GM12891 (cell line): Measurements from ENCODE around the gene ACKR4.

Source experiments
- DNase-seq: peaks from one replicate; pipeline ENCODE4 v3.0.0; 2011; ENCODE audit warnings: low spot score; ENCODE audit not compliant: insufficient read length
- FAIRE-seq: peaks from 2 replicates; lab custom pipeline; 2011; peaks lifted over from hg19 to GRCh38; lab: Jason Lieb, UNC
- PAX5 ChIP-seq: IDR thresholded peaks from 2 replicates; pipeline ENCODE4 v1.6.1; 2011; ENCODE audit warnings: low read length, moderate library complexity, mild to moderate bottlenecking; ENCODE audit not compliant: insufficient read depth, severe bottlenecking
- POLR2A ChIP-seq: IDR thresholded peaks from 2 replicates; pipeline ENCODE4 v1.6.1; 2011; ENCODE audit warnings: low read depth, low read length, control low read depth
- POLR2AphosphoS5 ChIP-seq: IDR thresholded peaks from 2 replicates; pipeline ENCODE4 v1.6.1; 2011; ENCODE audit warnings: low read depth, low read length, control low read depth
- POU2F2 ChIP-seq: IDR thresholded peaks from 2 replicates; pipeline ENCODE4 v1.6.1; 2011; ENCODE audit warnings: low read depth, mild to moderate bottlenecking, control low read depth, low read length, moderate library complexity
- SPI1 ChIP-seq: IDR thresholded peaks from 2 replicates; pipeline ENCODE4 v1.6.1; 2011; ENCODE audit warnings: low read depth, low read length, control low read depth
- TAF1 ChIP-seq: IDR thresholded peaks from 2 replicates; pipeline ENCODE4 v1.6.1; 2011; ENCODE audit warnings: low read depth, low read length, control low read depth

The ACKR4 gene

DNA sequence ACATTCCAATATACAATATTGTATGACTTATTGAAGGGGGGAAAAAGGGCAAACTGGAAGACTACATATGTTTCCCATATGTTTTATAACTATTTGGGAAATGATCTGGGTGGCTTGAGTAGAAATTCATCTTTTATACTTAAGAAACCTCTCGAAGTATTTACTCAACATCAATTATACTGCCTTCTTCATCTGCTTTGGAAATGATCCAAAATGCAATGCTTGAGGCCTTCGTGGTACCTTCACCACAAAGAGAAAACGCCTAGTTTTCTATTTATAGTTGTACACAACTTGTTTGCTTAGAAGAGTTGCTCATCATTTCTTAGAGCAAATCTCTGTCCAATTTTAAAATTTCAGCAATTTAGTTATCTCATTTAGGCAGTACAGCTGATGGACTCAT lies 18.8 kb downstream of the ACKR4 start:
- FAIRE-seq = no peak
- TF ChIP-seq POLR2AphosphoS5 (no peak), SPI1 (no peak), POLR2A (no peak), POU2F2 (no peak), PAX5 (no peak), TAF1 (no peak)
- no peak for DNase-seq

DNA sequence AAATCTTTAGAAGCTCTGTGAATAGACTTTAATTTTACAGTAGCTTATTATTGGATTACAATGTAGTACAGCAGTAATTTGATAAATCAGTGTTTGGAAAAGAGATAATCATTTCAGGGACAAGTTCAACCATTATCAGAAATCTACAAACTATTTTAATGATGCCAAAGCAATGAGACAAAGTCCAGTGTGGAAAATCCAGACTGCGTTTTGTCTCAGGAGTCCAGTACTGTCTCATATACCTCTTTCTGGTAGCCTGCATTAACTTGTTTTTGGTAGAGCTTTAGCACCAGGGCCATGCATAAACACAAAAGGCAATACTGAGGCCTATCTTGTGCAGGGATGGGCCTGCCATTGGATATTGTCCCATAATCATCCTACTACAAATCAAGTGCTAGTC lies 19.7 kb downstream of the ACKR4 start:
- FAIRE-seq = no peak
- TF ChIP-seq TAF1 (no peak), POLR2A (no peak), PAX5 (no peak), POU2F2 (no peak), POLR2AphosphoS5 (no peak), SPI1 (no peak)
- no peak for DNase-seq

DNA sequence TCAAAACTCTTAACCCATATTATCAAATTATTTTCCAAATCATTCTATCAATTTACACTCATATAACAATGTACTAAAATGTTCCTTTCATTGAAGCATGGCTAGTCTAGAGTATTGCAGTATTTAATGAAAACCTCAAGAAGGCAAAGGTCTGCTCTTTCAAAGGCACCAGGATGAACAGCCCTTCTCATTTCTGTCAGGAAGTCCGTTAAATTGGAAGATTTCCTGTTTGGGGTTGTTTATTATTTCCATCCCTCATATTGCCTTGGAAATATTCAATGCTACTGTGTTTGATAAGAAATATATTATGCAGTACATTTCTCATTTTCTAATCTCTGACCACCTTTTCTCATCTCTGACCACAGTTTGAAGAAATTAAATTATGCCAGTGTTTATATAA lies 25.1 kb downstream of the ACKR4 start:
- DNase-seq (no peak), FAIRE-seq (no peak)
- TF ChIP-seq POLR2AphosphoS5 = no peak
- no peak for TF ChIP-seq POU2F2
- no peak for TF ChIP-seq TAF1
- TF ChIP-seq POLR2A = no peak
- TF ChIP-seq PAX5 = no peak
- TF ChIP-seq SPI1 = no peak

DNA sequence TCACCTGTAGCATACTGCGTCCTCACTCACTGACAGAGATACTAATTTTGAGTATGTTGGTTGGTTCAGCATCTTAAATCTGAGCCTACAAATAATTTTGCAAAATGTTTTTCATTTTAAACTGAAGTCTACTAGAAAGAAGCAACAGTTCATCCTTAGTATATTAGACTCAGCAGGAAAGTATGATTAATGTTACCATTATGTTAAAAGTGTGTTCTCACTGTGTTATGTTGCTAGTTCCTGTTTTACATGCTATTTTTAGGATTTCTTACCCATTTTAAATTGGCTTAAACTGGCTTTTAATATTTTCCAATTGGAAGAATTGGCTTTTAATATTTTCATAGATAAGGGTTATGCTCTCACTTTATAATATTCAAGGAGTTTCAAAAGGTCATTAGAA lies 25.7 kb downstream of the ACKR4 start:
- TF ChIP-seq POU2F2 (no peak), SPI1 (0 out of 2 replicates have a peak, but pooled peaks have one; percentile 37)
- DNase-seq = no peak
- peak; percentile 26 for FAIRE-seq

DNA sequence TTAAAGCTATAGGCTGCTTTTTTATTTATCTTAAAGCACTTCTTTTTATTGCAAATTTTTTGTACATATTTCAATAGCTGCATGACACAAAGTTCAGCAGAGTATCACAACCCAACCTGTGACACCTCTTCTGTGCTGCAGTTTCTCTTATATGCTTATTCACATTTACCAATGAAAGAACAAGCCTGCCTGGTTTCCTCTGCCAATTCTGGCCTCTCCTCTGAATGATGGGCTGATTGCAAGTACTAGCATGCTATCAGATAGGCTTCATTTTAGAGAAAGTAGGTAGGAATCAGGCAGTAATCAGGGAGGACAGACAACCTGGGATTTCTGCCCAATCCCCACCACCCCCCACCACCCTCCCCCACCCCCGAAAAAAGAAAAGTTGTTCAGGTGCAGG lies 26.6 kb downstream of the ACKR4 start:
- DNase-seq (no peak), FAIRE-seq (no peak)
- TF ChIP-seq POLR2A (no peak), SPI1 (no peak), TAF1 (no peak), POU2F2 (no peak), PAX5 (no peak)

DNA sequence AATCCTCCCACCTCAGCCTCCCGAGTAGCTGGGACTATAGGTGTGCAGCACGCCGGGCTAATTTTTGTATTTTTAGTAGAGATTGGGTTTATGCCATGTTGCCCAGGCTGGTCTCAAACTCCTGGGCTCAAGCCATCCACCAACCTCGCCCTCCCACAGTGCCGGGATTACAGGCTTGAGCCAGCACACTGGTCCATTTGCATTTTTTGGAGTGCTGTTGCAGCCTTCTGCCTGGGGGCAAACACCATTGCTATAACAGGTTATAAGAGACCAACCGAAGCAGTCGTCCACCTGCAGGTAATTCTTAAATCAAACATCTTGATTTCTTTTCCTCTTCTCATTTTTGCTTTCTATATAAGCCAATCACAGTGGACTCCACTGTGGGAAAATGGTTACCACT lies 27.7 kb downstream of the ACKR4 start:
- TF ChIP-seq POU2F2 (no peak), POLR2AphosphoS5 (no peak), TAF1 (no peak), PAX5 (no peak), SPI1 (no peak), POLR2A (no peak)
- FAIRE-seq (no peak), DNase-seq (no peak)

DNA sequence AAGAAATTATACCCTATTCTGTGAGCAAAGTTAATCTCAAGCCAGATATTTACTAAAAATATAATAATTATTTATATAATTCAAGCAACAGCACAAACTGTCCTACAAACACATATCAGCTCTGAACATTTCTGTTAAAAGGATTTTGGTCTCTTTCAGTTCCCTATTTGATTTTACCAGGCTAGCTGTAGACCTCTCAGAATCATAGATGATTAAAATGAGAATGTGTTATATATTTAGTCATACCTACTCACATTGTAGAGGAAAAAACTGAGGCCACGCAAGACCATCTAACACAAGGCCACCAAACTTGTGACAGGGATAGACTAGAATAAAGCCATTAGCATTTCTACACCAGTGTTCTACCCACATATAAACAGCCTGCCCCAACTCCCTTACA lies 28.5 kb downstream of the ACKR4 start:
- TF ChIP-seq SPI1 (peak; percentile 92), POU2F2 (no peak)
- no peak for DNase-seq
- FAIRE-seq = no peak

DNA sequence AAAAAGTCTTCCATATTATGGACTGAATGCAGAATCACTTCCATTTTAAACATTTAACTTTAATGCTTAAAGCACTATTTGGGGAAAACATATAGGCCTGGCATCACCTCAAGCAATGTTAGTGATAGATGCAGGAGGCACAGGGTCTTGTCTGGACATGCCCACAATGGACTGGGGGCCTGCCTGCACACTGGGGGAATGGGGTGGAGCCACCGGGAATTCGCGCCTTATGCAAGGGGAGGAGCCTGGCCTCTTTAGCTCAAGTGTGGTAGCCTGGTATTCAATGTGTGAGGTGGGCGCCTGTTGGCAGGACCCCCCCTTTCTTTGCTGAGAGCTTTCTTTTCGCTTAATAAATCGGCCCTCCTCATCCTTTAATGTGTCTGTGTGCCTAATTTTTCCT lies 29.9 kb downstream of the ACKR4 start:
- FAIRE-seq (peak; percentile 82), DNase-seq (no peak)
- no peak for TF ChIP-seq TAF1
- TF ChIP-seq POLR2AphosphoS5 = no peak
- TF ChIP-seq PAX5 = no peak
- no peak for TF ChIP-seq SPI1
- TF ChIP-seq POU2F2 = no peak
- TF ChIP-seq POLR2A = no peak

DNA sequence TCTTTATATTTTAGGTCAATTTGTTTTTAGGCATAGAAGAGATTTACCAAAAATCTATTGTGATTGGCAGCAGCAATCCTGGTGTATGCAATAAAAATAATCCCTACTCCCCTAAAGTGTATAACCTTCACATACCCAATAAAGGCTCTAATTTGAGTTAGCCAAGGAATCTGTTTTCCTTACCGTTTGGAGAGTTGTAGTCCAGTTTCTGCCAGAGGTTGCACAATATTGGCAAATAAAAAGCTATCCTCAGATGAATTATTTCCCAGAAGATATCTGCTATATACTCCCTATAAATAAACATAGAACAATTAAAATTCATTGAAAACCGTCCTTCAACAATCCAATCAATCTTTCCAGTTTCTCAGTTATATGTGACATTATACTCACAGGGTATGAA lies 31.1 kb downstream of the ACKR4 start:
- TF ChIP-seq POLR2A (no peak), POU2F2 (no peak), TAF1 (no peak), POLR2AphosphoS5 (no peak), PAX5 (no peak), SPI1 (no peak)
- DNase-seq (no peak), FAIRE-seq (no peak)

DNA sequence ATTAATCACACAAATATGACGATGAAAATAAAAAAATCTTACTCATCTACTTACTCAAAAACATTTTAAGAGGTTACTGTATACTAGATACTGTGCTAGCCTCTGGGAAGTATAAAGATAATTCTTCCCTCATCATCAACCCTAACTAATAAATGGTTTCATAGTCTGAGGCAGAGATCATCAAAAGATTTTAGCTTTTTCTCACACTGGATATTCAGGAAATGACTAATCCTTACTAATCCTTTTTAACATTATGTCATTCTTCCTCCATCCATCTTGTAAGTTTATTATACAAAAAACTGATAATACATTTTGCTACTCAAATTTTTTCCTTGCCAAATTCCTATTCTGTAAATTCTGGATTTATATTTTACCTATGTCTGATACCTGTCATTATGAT lies 32.9 kb downstream of the ACKR4 start:
- no peak for DNase-seq
- FAIRE-seq = no peak
- TF ChIP-seq SPI1 (no peak), TAF1 (no peak), PAX5 (no peak), POU2F2 (no peak), POLR2A (no peak), POLR2AphosphoS5 (no peak)

DNA sequence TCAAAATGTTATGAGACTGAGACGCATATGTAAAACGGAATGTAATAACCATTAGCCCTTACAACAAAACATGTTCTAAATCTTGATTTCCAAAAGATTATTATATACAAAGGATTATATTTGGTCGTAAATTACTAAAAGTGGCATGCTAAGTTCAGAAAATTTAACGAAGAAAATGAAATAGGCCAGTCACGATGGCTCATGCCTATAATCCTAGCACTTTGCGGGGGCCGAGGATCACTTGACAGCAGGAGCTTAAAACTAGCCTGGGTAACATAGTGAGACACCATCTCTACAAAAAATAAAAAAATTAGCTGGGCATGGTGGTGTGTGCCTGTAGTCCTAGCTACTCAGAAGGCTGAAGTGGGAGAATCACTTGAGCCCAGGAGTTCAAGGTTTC lies 33.5 kb downstream of the ACKR4 start:
- DNase-seq (no peak), FAIRE-seq (no peak)
- TF ChIP-seq POLR2AphosphoS5 (no peak), SPI1 (no peak)
